ENCODE measurements around the gene MPL.

DNA sequence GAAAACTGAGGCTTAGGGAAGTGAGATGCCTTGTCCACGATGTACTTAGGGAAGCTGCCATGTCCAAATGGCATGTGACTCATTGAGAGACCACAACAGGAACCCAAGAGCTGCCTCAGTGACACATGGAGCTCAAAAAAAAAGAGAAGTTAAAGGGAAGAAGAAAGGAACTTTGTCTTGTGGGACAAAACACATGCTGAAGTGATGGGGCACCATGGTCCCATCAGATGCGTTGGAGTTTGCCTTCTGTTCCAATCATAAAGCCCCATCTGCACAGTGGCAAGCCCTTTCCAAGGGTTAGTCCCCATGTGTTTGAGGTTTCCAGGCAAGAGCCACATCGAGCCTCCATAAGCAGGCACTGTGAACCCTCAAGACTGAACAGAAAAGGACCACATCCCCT, 44.0 kb downstream of the MPL start:
- no peak for TF ChIP-seq CTCF (IDR thresholded peaks at IDR 0.05; ENCODE audit: low read depth, low read length, poor library complexity, severe bottlenecking)
- no peak for TF ChIP-seq EZH2phosphoT487 (IDR thresholded peaks at IDR 0.05; ENCODE audit: borderline replicate concordance, low read length)

Measured in DOHH2 (cell line).